Endothelial cell of umbilical vein (primary cell): Measurements from ENCODE around the gene RPS6KA4. TPM values are rescaled to one million over a fixed set of nuclear protein-coding genes. Genes with fewer than 3 reads are reported as not detected.

ENCODE experiments used
- BruUV-seq: library from RNA; stranded (reverse); fragments of 400-500 nt; replicated peaks from 2 replicates; lab custom pipeline; 2021; lab: Mats Ljungman, UMichigan
- CTCF ChIA-PET: fragments of 300-600, 350-600 bp; sonication (Branson Sonifier 250); formaldehyde crosslinking; loops from one replicate; lab custom pipeline; 2021; ENCODE audit warnings: antibody characterized with exemption, inconsistent platforms; lab: Charles Lee
- POLR2A ChIA-PET: fragments of 300-600, 350-600 bp; sonication (Branson Sonifier 250); formaldehyde crosslinking; loops from one replicate; lab custom pipeline; 2021; ENCODE audit warnings: antibody characterized with exemption, inconsistent platforms; lab: Charles Lee
- DNase-seq: peaks from one replicate; pipeline ENCODE4 v3.0.0-alpha.2; 2011; ENCODE audit warnings: low read depth, low spot score
- FAIRE-seq: peaks from 2 replicates; lab custom pipeline; 2011; peaks lifted over from hg19 to GRCh38; lab: Jason Lieb, UNC
- H2AFZ ChIP-seq: 2 replicates; pipeline ENCODE4 v1.6.0; 2012; ENCODE audit warnings: low read depth, low read length, control low read depth, inconsistent platforms
- H3K27ac ChIP-seq: 2 replicates; pipeline ENCODE4 v1.5.1; 2011; ENCODE audit warnings: low read depth, mild to moderate bottlenecking, control low read depth, low read length, moderate library complexity; ENCODE audit not compliant: insufficient read depth
- H3K27me3 ChIP-seq, 2 experiments: 2 replicates each; pipeline versions ENCODE4 v1.6.0 to v1.6.1; 2011; ENCODE audit warnings: low read length in 2 of 2, mixed read lengths in 1 of 2; ENCODE audit not compliant: control insufficient read depth in 2 of 2, insufficient read depth in 2 of 2
- H3K36me3 ChIP-seq, 2 experiments: 2 replicates in 1 of 2; 3 replicates in 1 of 2; pipeline ENCODE4 v1.5.1; 2011; ENCODE audit warnings: low read length in 2 of 2, mild to moderate bottlenecking in 1 of 2, moderate library complexity in 1 of 2; ENCODE audit not compliant: control insufficient read depth in 2 of 2, insufficient read depth in 2 of 2; ENCODE audit errors: extremely low read depth in 1 of 2
- H3K4me1 ChIP-seq: 3 replicates; pipeline ENCODE4 v1.5.1; 2011; ENCODE audit warnings: mild to moderate bottlenecking, low read length; ENCODE audit not compliant: control insufficient read depth, insufficient read depth; ENCODE audit errors: extremely low read depth
- H3K4me2 ChIP-seq: 2 replicates; pipeline ENCODE4 v1.6.1; 2011; ENCODE audit warnings: low read length, control low read depth, mixed read lengths; ENCODE audit not compliant: insufficient read depth
- H3K4me3 ChIP-seq, 3 experiments: fragments of 200-600 bp in 1 of 3; sonication (generic), shearing (Covaris generic) in 1 of 3; replicated peaks in 1 of 3; 2 replicates each; pipeline ENCODE4 v1.5.1; 2011 to 2016; ENCODE audit warnings: control low read depth in 3 of 3, low read length in 3 of 3, mild to moderate bottlenecking in 2 of 3, inconsistent platforms in 1 of 3, low read depth in 1 of 3, moderate library complexity in 1 of 3; ENCODE audit not compliant: insufficient read depth in 1 of 3
- H3K79me2 ChIP-seq: 2 replicates; pipeline ENCODE4 v1.6.0; 2012; ENCODE audit warnings: low read length, inconsistent platforms; ENCODE audit not compliant: control insufficient read depth, insufficient read depth
- H3K9ac ChIP-seq: replicated peaks from 2 replicates; pipeline ENCODE3; 2011; ENCODE audit warnings: low read length, control low read depth; ENCODE audit not compliant: insufficient read depth; ENCODE audit errors: extremely low read depth
- H3K9me1 ChIP-seq: replicated peaks from 3 replicates; pipeline ENCODE4 v1.6.0; 2011; ENCODE audit warnings: mild to moderate bottlenecking, low read length; ENCODE audit not compliant: control insufficient read depth, insufficient read depth; ENCODE audit errors: extremely low read depth
- H3K9me3 ChIP-seq: replicated peaks from 2 replicates; pipeline ENCODE4 v1.5.1; 2012; ENCODE audit warnings: low read length, inconsistent platforms; ENCODE audit not compliant: control insufficient read depth, insufficient read depth
- H4K20me1 ChIP-seq: replicated peaks from 2 replicates; pipeline ENCODE3; 2011; ENCODE audit warnings: mild to moderate bottlenecking, low read length; ENCODE audit not compliant: control insufficient read depth, insufficient read depth; ENCODE audit errors: extremely low read depth
- CTCF ChIP-seq, 2 donors: IDR thresholded peaks; 1 replicate in 1 of 2; 2 replicates in 1 of 2; pipeline ENCODE4 v1.5.1; 2011; ENCODE audit warnings: low read length in 2 of 2, mild to moderate bottlenecking in 2 of 2, moderate library complexity in 2 of 2, control low read depth in 1 of 2, inconsistent platforms in 1 of 2, low read depth in 1 of 2; ENCODE audit not compliant: insufficient read depth in 1 of 2; ENCODE audit errors: extremely low read depth in 1 of 2
- EZH2 ChIP-seq: IDR thresholded peaks from 2 replicates; pipeline ENCODE4 v1.6.1; 2012; ENCODE audit warnings: borderline replicate concordance, low read depth, mild to moderate bottlenecking, moderate library complexity, low read length, inconsistent platforms; ENCODE audit not compliant: severe bottlenecking
- FOS ChIP-seq: IDR thresholded peaks from 2 replicates; pipeline ENCODE4 v1.6.1; 2011; ENCODE audit warnings: mild to moderate bottlenecking, low read length, moderate library complexity, borderline replicate concordance; ENCODE audit not compliant: insufficient read depth
- POLR2AphosphoS5 ChIP-seq: IDR thresholded peaks from 2 replicates; pipeline ENCODE4 v1.6.1; 2012; ENCODE audit warnings: low read depth, mild to moderate bottlenecking, control low read depth, low read length, moderate library complexity; ENCODE audit not compliant: insufficient read depth
- dilution Hi-C: fragments of 300-500 bp; cut with MboI; formaldehyde crosslinking; loops from one replicate; pipeline ENCODE4 v1.15.0; 2019; ENCODE audit warnings: low sequenced_read_pairs; ENCODE audit not compliant: extremely low pct_ligation_motif_present
- intact Hi-C: fragments of 100-400 bp; cut with micrococcal nuclease; formaldehyde crosslinking; loops from one replicate; pipeline ENCODE4 v1.10.0; 2022
- polyA plus RNA-seq, 4 experiments: library from polyadenylated mRNA; depleted of rRNA in 3 of 4; stranded (reverse) in 3 of 4; unstranded in 1 of 4; fragments of >200 nt; gene quantifications; 2 replicates each; pipeline versions ENCODE4 v1.2.1 to v1.2.3, GENCODE V29; 2011 to 2012; ENCODE audit warnings: missing spikeins in 1 of 4
- total RNA-seq: library from RNA; stranded (reverse); gene quantifications from 2 replicates; pipeline ENCODE4 v1.2.3, GENCODE V29; 2021

RPS6KA4 gene
- total and polyA plus RNA-seq, 2 donors (not counting 3 experiments of a cell fraction or from before 2014, with no cell fraction given) = 26.5 to 44.1 TPM

DNA sequence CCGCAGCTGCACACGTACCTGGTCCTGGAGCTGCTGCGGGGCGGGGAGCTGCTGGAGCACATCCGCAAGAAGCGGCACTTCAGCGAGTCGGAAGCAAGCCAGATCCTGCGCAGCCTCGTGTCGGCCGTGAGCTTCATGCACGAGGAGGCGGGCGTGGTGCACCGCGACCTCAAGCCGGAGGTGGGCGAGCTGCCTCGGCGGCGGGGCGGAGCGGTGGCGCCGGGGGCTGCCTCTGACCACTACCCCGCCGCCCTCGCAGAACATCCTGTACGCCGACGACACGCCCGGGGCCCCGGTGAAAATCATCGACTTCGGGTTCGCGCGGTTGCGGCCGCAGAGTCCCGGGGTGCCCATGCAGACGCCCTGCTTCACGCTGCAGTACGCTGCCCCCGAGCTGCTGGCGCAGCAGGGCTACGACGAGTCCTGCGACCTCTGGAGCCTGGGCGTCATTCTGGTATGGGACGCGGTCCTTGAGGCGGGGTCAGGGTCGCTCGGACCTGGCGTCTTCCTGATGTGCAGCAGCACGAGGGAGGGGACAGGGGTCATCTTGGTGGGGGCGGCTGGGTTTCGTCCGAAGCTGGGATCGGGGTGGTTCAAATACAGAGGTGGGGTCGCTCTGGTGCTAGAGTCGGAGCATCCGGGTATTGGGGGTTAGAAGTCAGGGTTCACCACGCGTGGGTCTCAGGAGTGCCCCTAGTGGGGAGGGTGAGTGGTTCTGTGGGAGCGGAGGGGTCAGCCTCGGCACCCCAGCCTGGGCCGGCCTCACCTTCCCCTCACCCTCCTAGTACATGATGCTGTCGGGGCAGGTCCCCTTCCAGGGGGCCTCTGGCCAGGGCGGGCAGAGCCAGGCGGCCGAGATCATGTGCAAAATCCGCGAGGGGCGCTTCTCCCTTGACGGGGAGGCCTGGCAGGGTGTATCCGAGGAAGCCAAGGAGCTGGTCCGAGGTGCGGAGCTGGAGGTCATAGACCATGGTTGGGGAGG is 10.8 kb downstream of the RPS6KA4 start:
- Histone ChIP-seq H3K9me3 (no peaks in the 10 kb centered on the region), H3K36me3 (peaks cover 0 to 23% of the 10 kb centered on the region in 2 experiments), H3K4me3 (no peak overlapping the region), H3K27me3 (no peaks in the 10 kb centered on the region), H3K79me2 (no peaks in the 10 kb centered on the region), H3K4me2 (no peak overlapping the region), H3K4me1 (no peaks in the 10 kb centered on the region), H3K9me1 (no peaks in the 10 kb centered on the region), H2AFZ (no peak overlapping the region), H3K9ac (no peak overlapping the region), H4K20me1 (no peaks in the 10 kb centered on the region), H3K27ac (no peak overlapping the region)
- dilution Hi-C loops (no loop called here), intact Hi-C loops (no loop called here)
- DNase-seq (no peak), FAIRE-seq (no peak)
- TF ChIP-seq FOS (no peak), CTCF (IDR thresholded peaks at IDR 0.05; ENCODE audit: extremely low read depth in 1 of 2, insufficient read depth in 1 of 2, low read depth in 1 of 2, low read length in 2 of 2) (no peak), EZH2 (no peak), POLR2AphosphoS5 (no peak)
- POLR2A ChIA-PET = no interaction called here
- CTCF ChIA-PET = no interaction called here
- no TSS peak for BruUV-seq
